Body of pancreas (tissue), 4 donors: ENCODE data around the gene TNFRSF18.

Source experiments
- CTCF ChIP-seq, 7 experiments: fragments of 450-650 bp in 4 of 7; fragments of 200-600 bp in 3 of 7; sonication (generic) in 3 of 7; IDR thresholded peaks; one replicate each; pipeline ENCODE4 v1.5.1; 2016 to 2019; ENCODE audit warnings: antibody characterized with exemption in 7 of 7
- POLR2A ChIP-seq, 3 donors: fragments of 450-650 bp; IDR thresholded peaks; one replicate each; pipeline ENCODE4 v1.6.1; 2016; ENCODE audit warnings: antibody characterized with exemption in 3 of 3, mild to moderate bottlenecking in 2 of 3

- TF ChIP-seq CTCF (IDR thresholded peaks at IDR 0.05) = no peak
- TF ChIP-seq POLR2A (IDR thresholded peaks at IDR 0.05) = no peak
These were observed 42.1 kb downstream of the TNFRSF18 start for GRCh38 chr1:1164361-1164700.
